H54 (cell line): Measurements from ENCODE around the gene ZNF865.

Source experiments
- DNase-seq: peaks from one replicate; pipeline ENCODE4 v3.0.0; 2011; ENCODE audit warnings: low spot score, mixed read lengths; ENCODE audit not compliant: insufficient read length
- FAIRE-seq: peaks from 3 replicates; lab custom pipeline; 2011; peaks lifted over from hg19 to GRCh38; lab: Jason Lieb, UNC
- POLR2A ChIP-seq: IDR thresholded peaks from 2 replicates; pipeline ENCODE4 v1.6.1; 2011; ENCODE audit warnings: low read depth, mild to moderate bottlenecking, low read length

ZNF865 gene

DNA sequence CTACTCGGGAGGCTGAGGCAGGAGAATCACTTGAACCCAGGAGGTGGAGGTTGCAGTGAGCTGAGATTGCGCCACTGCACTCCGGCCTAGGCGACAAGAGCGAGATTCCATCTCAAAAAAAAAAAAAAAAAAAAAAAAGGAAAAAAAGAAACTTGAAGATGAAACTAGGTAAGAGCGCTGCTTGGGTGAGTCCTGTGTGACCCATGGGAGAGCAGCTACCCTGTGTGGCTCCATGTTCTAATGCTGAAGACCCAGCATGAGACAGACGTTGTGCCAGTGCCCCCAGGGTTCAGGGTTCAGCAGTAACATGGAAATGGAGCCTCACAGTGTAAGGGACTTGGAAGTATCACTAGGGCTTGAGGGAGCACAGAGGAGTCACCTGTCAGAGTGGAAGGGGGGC, 13.0 kb downstream of the ZNF865 start:
- DNase-seq (no peak), FAIRE-seq (no peak)
- no peak for TF ChIP-seq POLR2A

DNA sequence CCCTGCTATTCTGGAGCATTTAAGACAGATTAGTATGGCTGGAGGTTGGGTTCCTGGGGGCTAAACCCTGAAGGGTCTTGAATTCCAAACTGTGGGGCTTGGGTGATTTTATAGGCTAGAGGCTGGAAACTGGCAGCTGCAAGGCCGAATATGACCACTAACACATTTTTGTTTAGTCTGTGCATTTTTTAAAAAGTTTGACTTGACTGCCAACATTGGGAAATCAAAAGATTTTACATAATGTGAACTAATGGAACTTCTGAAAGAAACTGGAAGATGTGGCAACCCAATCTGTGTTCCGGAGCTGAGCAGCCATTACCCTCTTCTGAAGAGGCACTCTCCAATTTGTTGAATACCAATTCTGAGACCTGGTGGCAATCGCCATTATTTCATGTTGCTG, 13.8 kb downstream of the ZNF865 start:
- no peak for DNase-seq
- TF ChIP-seq POLR2A = no peak

DNA sequence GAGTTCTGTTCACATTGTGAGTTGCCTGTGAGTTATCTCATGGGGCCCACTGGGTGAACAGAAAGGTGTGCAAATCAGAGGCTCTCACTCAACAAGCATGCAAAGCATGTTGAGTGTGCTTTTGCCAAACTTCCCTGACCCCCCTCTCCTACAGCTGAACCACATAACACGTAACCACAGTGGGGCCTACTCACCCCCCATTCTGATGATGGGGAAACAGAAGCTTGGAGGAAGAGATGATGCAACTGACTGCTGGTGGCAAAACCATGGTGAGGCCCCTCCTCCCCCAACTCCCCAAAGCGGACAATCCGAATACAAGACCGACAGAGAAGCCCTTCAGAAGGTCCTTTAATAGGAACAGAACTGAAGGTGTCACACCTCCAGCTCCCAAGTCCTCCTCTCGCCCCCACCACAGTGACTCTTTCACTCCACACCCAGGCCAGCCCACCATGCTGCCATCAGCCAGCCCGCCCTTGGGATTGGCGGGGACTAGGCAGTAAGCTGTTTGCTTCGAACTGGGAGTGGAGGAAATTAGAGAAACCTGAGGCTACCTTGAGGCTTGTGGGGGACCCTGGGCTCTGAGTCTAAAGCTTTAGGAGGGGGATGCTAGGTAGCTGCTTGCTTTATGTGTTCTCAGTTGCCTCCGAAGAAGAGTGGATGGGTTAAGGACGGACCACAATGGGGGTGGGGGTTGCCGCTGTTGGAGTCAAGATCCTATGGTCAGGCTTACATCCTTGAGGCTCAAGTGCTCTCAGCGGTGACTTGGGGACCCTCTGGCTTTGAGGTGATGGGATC, 15.2 kb downstream of the ZNF865 start:
- FAIRE-seq = no peak
- DNase-seq = no peak
- no peak for TF ChIP-seq POLR2A

More for the DNA sequence above, 13.8 kb downstream of the ZNF865 start:
- no peak for FAIRE-seq

DNA sequence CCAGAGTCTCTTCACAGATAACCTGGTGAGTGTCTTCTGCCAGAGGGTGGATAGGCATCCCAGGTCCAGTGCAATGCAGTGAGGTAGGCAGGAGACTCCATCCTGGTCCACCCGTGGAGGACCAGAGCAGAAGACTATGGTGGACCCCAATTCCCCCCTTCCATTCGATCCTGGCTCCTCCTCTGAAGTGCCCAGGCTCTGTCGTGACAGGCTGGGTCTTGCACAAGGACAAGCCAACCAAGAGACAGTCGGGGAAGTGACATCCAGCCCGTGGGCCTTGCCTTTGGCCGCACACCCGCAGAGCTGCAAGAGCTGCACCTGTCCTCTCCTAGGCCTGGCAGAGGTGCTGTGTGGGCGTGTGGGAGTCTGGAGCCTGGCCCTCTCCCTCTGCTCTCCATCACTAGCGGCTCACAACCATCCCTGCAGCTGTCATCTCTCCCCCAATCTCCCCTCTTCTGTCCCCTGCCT, 15.8 kb downstream of the ZNF865 start:
- FAIRE-seq (no peak), DNase-seq (no peak)
- TF ChIP-seq POLR2A = 0 out of 2 replicates have a peak, but pooled peaks have one; percentile 26

DNA sequence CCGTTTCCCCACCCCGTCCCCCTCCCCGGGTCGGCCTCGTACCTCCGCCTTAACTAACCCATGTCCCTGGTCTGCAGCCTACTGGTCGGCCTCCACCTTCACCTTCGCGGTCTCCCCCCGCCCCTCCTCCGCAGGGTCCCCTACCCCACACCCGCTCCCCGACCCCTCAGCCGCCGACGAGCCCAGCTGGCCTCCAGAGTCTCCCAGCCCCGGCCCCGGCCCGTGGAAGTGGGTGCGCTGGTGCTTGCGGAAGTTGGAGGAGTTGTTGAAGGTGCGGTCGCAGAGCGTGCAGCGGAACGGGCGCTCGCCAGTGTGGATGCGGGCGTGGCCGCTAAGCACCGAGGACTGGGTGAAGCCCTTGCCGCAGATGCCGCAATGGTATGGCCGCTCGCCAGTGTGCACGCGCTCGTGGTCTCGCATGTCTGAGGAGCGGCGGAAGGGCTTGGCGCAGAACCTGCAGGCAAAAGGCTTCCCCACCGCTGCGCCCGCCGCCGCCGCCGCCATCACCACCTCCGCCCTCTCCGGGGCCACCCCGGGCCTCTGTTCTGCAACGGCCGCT, 16.3 kb downstream of the ZNF865 start:
- DNase-seq (no peak), FAIRE-seq (no peak)
- no peak for TF ChIP-seq POLR2A

DNA sequence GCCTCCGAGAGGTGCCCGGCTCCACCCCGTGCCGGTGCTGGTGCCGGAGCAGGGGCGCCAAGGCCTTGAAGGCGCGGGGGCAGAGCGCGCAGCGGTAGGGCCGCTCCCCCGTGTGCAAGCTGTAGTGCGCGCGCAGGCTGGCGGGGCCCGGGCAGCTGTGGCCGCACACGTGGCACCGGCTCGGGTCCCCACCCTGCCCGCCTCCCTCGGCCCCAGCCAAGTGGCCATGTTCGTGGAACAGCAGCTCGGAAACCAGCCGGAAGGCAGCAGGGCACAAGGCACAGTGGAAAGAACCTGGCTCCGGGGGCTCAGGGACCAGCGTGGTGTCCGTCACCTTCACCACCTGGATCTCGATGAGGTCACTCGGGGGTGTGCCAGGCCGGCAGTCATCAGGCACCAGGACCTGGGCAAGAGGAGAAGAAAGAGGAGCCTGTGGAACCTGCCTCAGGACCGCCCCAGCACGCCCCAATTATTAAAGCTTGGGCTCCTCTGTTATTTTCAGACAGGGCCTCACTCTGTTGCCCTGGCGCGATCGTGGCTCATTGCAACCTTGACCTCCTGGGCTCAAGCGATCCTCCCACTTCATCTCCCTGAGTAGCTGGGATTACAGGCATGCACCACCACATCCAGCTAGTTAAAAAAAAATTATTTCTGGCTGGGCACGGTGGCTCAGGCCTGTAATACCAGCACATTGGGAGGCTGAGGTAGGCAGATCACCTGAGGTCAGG, 17.0 kb downstream of the ZNF865 start:
- no peak for TF ChIP-seq POLR2A
- FAIRE-seq (no peak), DNase-seq (no peak)

DNA sequence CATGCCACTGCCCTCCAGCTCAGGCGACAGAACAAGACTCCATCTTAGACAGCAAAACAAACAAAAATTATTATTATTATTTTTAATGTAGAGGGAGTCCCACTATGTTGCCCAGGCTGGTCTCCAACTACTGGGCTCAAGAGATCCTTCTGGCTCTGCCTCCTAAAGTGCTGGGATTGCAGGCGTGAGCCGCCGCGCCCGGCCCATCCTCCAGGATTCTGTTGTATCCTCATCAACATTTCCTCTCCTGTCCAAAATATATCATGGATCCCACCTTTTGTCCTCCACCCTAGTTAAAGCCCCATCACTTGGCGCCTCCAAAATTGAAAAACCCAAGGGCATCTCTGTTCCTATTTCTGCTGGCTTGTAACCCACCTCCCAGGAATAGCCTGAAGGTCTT, 17.7 kb downstream of the ZNF865 start:
- FAIRE-seq (no peak), DNase-seq (no peak)
- TF ChIP-seq POLR2A = no peak

DNA sequence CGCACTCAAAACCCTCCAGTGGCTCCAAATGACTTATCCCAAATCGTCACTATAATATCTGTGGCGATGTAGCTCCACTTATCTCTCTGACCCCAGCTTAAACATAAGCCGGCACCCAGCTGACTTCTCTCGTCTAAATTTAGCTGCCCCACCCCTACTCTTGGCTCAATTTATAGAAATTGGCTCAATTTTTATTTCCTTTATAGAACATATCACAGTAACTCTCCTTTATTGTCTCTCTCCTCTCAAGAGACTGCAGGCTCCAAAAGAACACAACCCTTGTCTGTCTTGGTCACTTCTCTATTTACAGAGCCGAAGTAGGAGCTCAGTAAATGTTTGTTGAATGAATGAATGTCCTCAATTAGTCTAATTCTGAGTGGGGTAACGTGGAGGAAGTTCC, 18.1 kb downstream of the ZNF865 start:
- DNase-seq = no peak
- FAIRE-seq = no peak
- TF ChIP-seq POLR2A = no peak

DNA sequence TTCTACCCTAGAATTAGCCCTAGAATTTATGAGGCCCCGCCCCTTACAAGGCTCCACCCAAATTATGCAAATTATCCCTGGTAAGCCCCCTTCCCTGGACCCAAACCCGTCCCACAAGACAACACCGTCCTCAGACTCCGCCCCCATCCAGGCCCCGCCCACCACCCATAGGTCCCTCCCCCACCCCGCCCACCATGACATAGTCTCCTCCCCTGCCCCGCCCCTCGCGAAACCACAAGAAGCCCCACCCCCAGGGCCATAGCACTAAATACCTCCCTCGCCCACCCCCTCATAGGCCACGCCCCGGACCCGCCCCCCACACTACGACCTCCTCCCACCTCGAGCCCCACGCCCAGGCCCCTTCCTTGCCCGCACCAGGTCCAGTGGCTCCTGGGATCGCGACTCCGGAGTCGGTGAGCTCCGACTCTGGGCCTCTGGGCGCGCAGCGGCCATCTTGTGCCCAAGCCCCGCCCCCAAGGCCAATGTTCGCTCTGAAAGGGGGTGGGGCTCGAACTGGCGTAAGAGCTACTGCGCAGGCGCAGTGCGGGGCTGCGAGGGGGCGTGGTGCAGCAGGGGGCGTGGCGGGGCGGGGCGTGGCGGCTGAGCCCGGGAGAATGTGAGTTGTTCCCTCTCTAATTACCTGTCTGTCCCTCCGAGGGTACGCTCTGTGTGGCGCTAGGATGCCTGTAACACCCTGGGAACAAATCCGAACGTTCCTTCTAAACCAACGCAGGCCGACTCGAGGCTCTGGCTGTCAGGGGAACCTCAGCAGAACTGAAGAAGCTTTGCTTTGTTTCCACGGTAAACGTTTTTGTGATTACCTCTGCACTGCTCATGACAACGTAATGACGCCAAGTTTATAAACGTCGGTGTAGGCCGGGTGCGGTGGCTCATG, 18.9 kb downstream of the ZNF865 start, which contains the start of gene ZNF784:
Gene ZNF784, minus strand, starts transcription at position 458 of the 895 bp plus-strand sequence. Its CDS starts 5 bp downstream, at position 453.
- FAIRE-seq (no peak), DNase-seq (peak; percentile 98)
- peak; percentile 70 for TF ChIP-seq POLR2A

DNA sequence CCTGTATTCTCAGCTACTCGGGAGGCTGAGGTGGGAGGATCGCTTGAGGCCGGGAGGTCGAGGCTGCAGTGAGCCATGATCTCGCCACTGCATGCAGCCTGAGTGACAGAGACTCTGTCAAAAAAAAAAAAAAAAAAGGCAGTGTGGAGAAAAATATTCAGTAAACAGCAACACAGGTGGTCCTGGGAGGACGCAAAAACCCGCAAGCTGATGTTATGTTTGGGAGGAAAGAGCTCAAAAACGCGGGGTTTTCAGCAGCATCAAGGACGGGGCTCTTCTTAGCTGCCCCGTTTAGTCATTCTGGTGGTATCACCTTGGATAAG, 19.5 kb downstream of the ZNF865 start:
- no peak for TF ChIP-seq POLR2A
- FAIRE-seq = no peak

DNA sequence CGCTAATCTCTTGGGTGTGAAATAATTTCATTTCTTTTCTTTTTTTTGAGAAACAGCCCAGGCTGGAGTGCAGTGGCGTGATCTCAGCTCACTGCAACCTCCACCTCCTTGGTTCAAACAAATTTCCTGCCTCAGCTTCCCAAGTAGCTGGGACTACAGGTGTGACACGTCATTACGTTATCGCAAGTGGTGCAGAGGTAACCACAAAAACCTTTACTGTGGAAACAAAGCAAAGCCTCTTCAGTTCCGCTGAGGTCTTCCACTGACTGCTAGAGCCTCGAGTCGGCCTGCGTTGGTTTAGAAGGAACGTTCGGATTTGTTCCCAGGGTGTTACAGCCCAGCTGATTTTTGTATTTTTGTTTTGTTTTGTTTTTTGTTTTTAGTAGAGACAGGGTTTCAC, 20.9 kb downstream of the ZNF865 start:
- FAIRE-seq (no peak), DNase-seq (no peak)
- TF ChIP-seq POLR2A = no peak

More for the DNA sequence above, 19.5 kb downstream of the ZNF865 start:
- DNase-seq = no peak

DNA sequence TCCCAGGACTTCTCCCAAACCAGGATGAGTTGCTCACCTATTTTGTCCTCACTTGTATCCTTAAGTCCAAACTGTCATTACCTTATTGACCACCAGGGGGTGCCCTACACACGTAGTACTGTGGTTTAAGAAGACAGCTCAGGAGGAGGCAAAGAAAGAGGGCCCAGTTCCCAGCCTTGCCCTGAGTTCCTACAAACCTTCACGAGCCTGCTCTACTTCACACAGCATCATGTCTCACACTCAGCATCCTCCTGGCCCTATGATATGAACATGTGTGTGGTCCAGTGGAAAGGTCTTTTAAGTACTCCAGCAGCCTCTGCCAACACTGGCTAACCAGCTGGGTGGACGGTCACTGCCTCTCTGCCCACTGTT, 27.0 kb downstream of the ZNF865 start:
- DNase-seq (peak; percentile 86), FAIRE-seq (no peak)
- TF ChIP-seq POLR2A = no peak

DNA sequence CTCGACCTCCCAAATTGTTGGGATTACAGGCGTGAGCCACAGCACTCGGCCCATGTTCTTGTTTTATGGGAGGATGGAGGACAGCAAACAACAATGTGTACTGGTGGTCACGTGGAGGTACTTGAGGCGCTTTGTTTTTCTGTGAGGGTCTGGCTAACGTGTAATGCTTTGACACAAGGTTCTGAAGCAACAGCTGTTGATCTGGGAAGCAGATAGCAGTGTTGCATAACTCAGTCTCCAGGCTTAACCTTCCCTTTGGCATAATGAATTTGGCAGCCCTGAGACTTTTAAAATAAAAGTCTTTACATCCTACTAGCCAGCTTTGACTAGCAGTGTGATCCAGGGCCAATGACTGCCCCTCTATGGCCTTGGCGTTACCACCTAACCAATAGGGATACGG, 28.4 kb downstream of the ZNF865 start:
- DNase-seq (no peak), FAIRE-seq (no peak)
- no peak for TF ChIP-seq POLR2A
